Endothelial cell of umbilical vein (primary cell): ENCODE results near the gene PSENEN. TPM values are rescaled to one million over a fixed set of nuclear protein-coding genes. Genes with fewer than 3 reads are reported as not detected.

Experiments
- BruUV-seq: library from RNA; stranded (reverse); fragments of 400-500 nt; replicated peaks from 2 replicates; lab custom pipeline; 2021; lab: Mats Ljungman, UMichigan
- CTCF ChIA-PET: fragments of 300-600, 350-600 bp; sonication (Branson Sonifier 250); formaldehyde crosslinking; loops from one replicate; lab custom pipeline; 2021; ENCODE audit warnings: antibody characterized with exemption, inconsistent platforms; lab: Charles Lee
- POLR2A ChIA-PET: fragments of 300-600, 350-600 bp; sonication (Branson Sonifier 250); formaldehyde crosslinking; loops from one replicate; lab custom pipeline; 2021; ENCODE audit warnings: antibody characterized with exemption, inconsistent platforms; lab: Charles Lee
- DNase-seq: peaks from one replicate; pipeline ENCODE4 v3.0.0-alpha.2; 2011; ENCODE audit warnings: low read depth, low spot score
- FAIRE-seq: peaks from 2 replicates; lab custom pipeline; 2011; peaks lifted over from hg19 to GRCh38; lab: Jason Lieb, UNC
- H2AFZ ChIP-seq: 2 replicates; pipeline ENCODE4 v1.6.0; 2012; ENCODE audit warnings: low read depth, low read length, control low read depth, inconsistent platforms
- H3K27ac ChIP-seq: 2 replicates; pipeline ENCODE4 v1.5.1; 2011; ENCODE audit warnings: low read depth, mild to moderate bottlenecking, control low read depth, low read length, moderate library complexity; ENCODE audit not compliant: insufficient read depth
- H3K27me3 ChIP-seq, 2 experiments: 2 replicates each; pipeline versions ENCODE4 v1.6.0 to v1.6.1; 2011; ENCODE audit warnings: low read length in 2 of 2, mixed read lengths in 1 of 2; ENCODE audit not compliant: control insufficient read depth in 2 of 2, insufficient read depth in 2 of 2
- H3K36me3 ChIP-seq, 2 experiments: 2 replicates in 1 of 2; 3 replicates in 1 of 2; pipeline ENCODE4 v1.5.1; 2011; ENCODE audit warnings: low read length in 2 of 2, mild to moderate bottlenecking in 1 of 2, moderate library complexity in 1 of 2; ENCODE audit not compliant: control insufficient read depth in 2 of 2, insufficient read depth in 2 of 2; ENCODE audit errors: extremely low read depth in 1 of 2
- H3K4me1 ChIP-seq: 3 replicates; pipeline ENCODE4 v1.5.1; 2011; ENCODE audit warnings: mild to moderate bottlenecking, low read length; ENCODE audit not compliant: control insufficient read depth, insufficient read depth; ENCODE audit errors: extremely low read depth
- H3K4me2 ChIP-seq: 2 replicates; pipeline ENCODE4 v1.6.1; 2011; ENCODE audit warnings: low read length, control low read depth, mixed read lengths; ENCODE audit not compliant: insufficient read depth
- H3K4me3 ChIP-seq, 3 experiments: fragments of 200-600 bp in 1 of 3; sonication (generic), shearing (Covaris generic) in 1 of 3; replicated peaks in 1 of 3; 2 replicates each; pipeline ENCODE4 v1.5.1; 2011 to 2016; ENCODE audit warnings: control low read depth in 3 of 3, low read length in 3 of 3, mild to moderate bottlenecking in 2 of 3, inconsistent platforms in 1 of 3, low read depth in 1 of 3, moderate library complexity in 1 of 3; ENCODE audit not compliant: insufficient read depth in 1 of 3
- H3K79me2 ChIP-seq: 2 replicates; pipeline ENCODE4 v1.6.0; 2012; ENCODE audit warnings: low read length, inconsistent platforms; ENCODE audit not compliant: control insufficient read depth, insufficient read depth
- H3K9ac ChIP-seq: replicated peaks from 2 replicates; pipeline ENCODE3; 2011; ENCODE audit warnings: low read length, control low read depth; ENCODE audit not compliant: insufficient read depth; ENCODE audit errors: extremely low read depth
- H3K9me1 ChIP-seq: replicated peaks from 3 replicates; pipeline ENCODE4 v1.6.0; 2011; ENCODE audit warnings: mild to moderate bottlenecking, low read length; ENCODE audit not compliant: control insufficient read depth, insufficient read depth; ENCODE audit errors: extremely low read depth
- H3K9me3 ChIP-seq: replicated peaks from 2 replicates; pipeline ENCODE4 v1.5.1; 2012; ENCODE audit warnings: low read length, inconsistent platforms; ENCODE audit not compliant: control insufficient read depth, insufficient read depth
- H4K20me1 ChIP-seq: replicated peaks from 2 replicates; pipeline ENCODE3; 2011; ENCODE audit warnings: mild to moderate bottlenecking, low read length; ENCODE audit not compliant: control insufficient read depth, insufficient read depth; ENCODE audit errors: extremely low read depth
- EZH2 ChIP-seq: IDR thresholded peaks from 2 replicates; pipeline ENCODE4 v1.6.1; 2012; ENCODE audit warnings: borderline replicate concordance, low read depth, mild to moderate bottlenecking, moderate library complexity, low read length, inconsistent platforms; ENCODE audit not compliant: severe bottlenecking
- FOS ChIP-seq: IDR thresholded peaks from 2 replicates; pipeline ENCODE4 v1.6.1; 2011; ENCODE audit warnings: mild to moderate bottlenecking, low read length, moderate library complexity, borderline replicate concordance; ENCODE audit not compliant: insufficient read depth
- GATA2 ChIP-seq: IDR thresholded peaks from 2 replicates; pipeline ENCODE4 v1.7.0; 2011; ENCODE audit warnings: low read depth, mild to moderate bottlenecking, moderate library complexity, mixed read lengths, low read length; ENCODE audit not compliant: insufficient read length, insufficient read depth
- JUN ChIP-seq: IDR thresholded peaks from 2 replicates; pipeline ENCODE4 v1.6.1; 2011; ENCODE audit warnings: borderline replicate concordance, low read depth; ENCODE audit not compliant: insufficient read length, insufficient read depth
- MYC ChIP-seq: IDR thresholded peaks from one replicate; pipeline ENCODE4 v1.6.1; 2011; ENCODE audit warnings: mild to moderate bottlenecking, low read depth, low read length
- POLR2A ChIP-seq: IDR thresholded peaks from 2 replicates; pipeline ENCODE4 v1.6.1; 2012; ENCODE audit warnings: low read depth, mild to moderate bottlenecking, control low read depth, low read length
- POLR2AphosphoS5 ChIP-seq: IDR thresholded peaks from 2 replicates; pipeline ENCODE4 v1.6.1; 2012; ENCODE audit warnings: low read depth, mild to moderate bottlenecking, control low read depth, low read length, moderate library complexity; ENCODE audit not compliant: insufficient read depth
- dilution Hi-C: fragments of 300-500 bp; cut with MboI; formaldehyde crosslinking; loops from one replicate; pipeline ENCODE4 v1.15.0; 2019; ENCODE audit warnings: low sequenced_read_pairs; ENCODE audit not compliant: extremely low pct_ligation_motif_present
- intact Hi-C: fragments of 100-400 bp; cut with micrococcal nuclease; formaldehyde crosslinking; loops from one replicate; pipeline ENCODE4 v1.10.0; 2022
- polyA plus RNA-seq, 4 experiments: library from polyadenylated mRNA; depleted of rRNA in 3 of 4; stranded (reverse) in 3 of 4; unstranded in 1 of 4; fragments of >200 nt; gene quantifications; 2 replicates each; pipeline versions ENCODE4 v1.2.1 to v1.2.3, GENCODE V29; 2011 to 2012; ENCODE audit warnings: missing spikeins in 1 of 4
- total RNA-seq: library from RNA; stranded (reverse); gene quantifications from 2 replicates; pipeline ENCODE4 v1.2.3, GENCODE V29; 2021
- TF ChIP-seq, protein P1 (sequence below), 2 donors: IDR thresholded peaks; 1 replicate in 1 of 2; 2 replicates in 1 of 2; pipeline ENCODE4 v1.5.1; 2011; ENCODE audit warnings: low read length in 2 of 2, mild to moderate bottlenecking in 2 of 2, moderate library complexity in 2 of 2, control low read depth in 1 of 2, inconsistent platforms in 1 of 2, low read depth in 1 of 2; ENCODE audit not compliant: insufficient read depth in 1 of 2; ENCODE audit errors: extremely low read depth in 1 of 2
- TF ChIP-seq, protein P2 (sequence below): IDR thresholded peaks from 2 replicates; pipeline ENCODE4 v1.6.1; 2011; ENCODE audit not compliant: insufficient read depth, insufficient read length

The PSENEN gene
- total and polyA plus RNA-seq, 2 donors (not counting 3 experiments of a cell fraction or from before 2014, with no cell fraction given) = 60.0 to 70.1 TPM

DNA sequence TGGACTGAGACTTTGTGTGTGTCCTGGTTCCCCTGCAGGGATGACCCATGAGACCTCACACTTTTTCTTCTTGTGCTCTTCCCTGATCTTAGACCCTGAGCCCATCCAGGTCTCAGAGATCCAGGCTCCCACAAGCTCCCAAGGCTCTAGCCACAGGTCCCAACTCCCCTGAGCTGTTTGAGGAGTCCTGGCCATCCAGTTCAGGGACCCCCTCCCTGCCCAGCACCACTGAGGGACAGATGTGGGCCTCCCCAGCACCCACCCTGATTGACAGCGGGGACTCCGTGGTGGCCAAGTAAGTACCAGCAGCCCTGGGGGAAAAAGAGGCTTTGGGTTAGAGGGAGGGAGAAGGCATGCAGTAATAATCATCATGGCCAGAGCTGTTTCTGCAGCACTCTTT lies 14.2 kb downstream of the PSENEN start:
- Histone ChIP-seq H2AFZ (no peak overlapping the region), H4K20me1 (no peaks in the 10 kb centered on the region), H3K4me1 (peaks cover 22% of the 10 kb centered on the region), H3K27me3 (no peaks in the 10 kb centered on the region), H3K9me1 (no peaks in the 10 kb centered on the region), H3K9ac (no peak overlapping the region), H3K27ac (no peak overlapping the region), H3K4me3 (no peak overlapping the region), H3K4me2 (no peak overlapping the region), H3K79me2 (peaks cover 14% of the 10 kb centered on the region), H3K9me3 (no peaks in the 10 kb centered on the region), H3K36me3 (peaks cover 3% of the 10 kb centered on the region in 2 experiments)
- CTCF ChIA-PET = no interaction called here
- no peak for FAIRE-seq
- TF ChIP-seq, protein P1, sequence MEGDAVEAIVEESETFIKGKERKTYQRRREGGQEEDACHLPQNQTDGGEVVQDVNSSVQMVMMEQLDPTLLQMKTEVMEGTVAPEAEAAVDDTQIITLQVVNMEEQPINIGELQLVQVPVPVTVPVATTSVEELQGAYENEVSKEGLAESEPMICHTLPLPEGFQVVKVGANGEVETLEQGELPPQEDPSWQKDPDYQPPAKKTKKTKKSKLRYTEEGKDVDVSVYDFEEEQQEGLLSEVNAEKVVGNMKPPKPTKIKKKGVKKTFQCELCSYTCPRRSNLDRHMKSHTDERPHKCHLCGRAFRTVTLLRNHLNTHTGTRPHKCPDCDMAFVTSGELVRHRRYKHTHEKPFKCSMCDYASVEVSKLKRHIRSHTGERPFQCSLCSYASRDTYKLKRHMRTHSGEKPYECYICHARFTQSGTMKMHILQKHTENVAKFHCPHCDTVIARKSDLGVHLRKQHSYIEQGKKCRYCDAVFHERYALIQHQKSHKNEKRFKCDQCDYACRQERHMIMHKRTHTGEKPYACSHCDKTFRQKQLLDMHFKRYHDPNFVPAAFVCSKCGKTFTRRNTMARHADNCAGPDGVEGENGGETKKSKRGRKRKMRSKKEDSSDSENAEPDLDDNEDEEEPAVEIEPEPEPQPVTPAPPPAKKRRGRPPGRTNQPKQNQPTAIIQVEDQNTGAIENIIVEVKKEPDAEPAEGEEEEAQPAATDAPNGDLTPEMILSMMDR (IDR thresholded peaks at IDR 0.05; ENCODE audit: extremely low read depth in 1 of 2, insufficient read depth in 1 of 2, low read depth in 1 of 2, low read length in 2 of 2) = no peak
- TF ChIP-seq POLR2A (no peak), POLR2AphosphoS5 (no peak), FOS (no peak), EZH2 (no peak), MYC (no peak), GATA2 (no peak), JUN (no peak)
- TF ChIP-seq, protein P2, sequence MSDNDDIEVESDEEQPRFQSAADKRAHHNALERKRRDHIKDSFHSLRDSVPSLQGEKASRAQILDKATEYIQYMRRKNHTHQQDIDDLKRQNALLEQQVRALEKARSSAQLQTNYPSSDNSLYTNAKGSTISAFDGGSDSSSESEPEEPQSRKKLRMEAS = no peak
- BruUV-seq = no TSS peak
- POLR2A ChIA-PET = no interaction called here
- no peak for DNase-seq
- dilution Hi-C loops (no loop called here), intact Hi-C loops (loop anchor here (2.0 to 5.0 kb wide), 2 partner anchors 15 to 112 kb away; partner anchors contain the start of genes COX6B1, PSENEN and U2AF1L4)
